Esophagus squamous epithelium (tissue), 4 donors: ENCODE measurements around the gene CATSPER1.

ENCODE experiments used
- CTCF ChIP-seq, 6 experiments: fragments of 450-650 bp in 4 of 6; fragments of 200-600 bp in 2 of 6; sonication (generic) in 2 of 6; IDR thresholded peaks; one replicate each; pipeline ENCODE4 v1.5.1; 2016 to 2019; ENCODE audit warnings: antibody characterized with exemption in 6 of 6, mild to moderate bottlenecking in 4 of 6, moderate library complexity in 4 of 6
- POLR2A ChIP-seq, 4 donors: fragments of 450-650 bp; IDR thresholded peaks; one replicate each; pipeline ENCODE4 v1.6.1; 2017; ENCODE audit warnings: antibody characterized with exemption in 4 of 4, mild to moderate bottlenecking in 4 of 4, moderate library complexity in 3 of 4

- TF ChIP-seq CTCF (IDR thresholded peaks at IDR 0.05) (no peak), POLR2A (IDR thresholded peaks at IDR 0.05) (no peak)
Observed at GRCh38 chr11:66048547-66049323, 22.5 kb upstream of the CATSPER1 start, which contains the start of gene GAL3ST3.
